ENCODE measurements around the gene CCDC50. TPM values are rescaled to one million over a fixed set of nuclear protein-coding genes. Genes with fewer than 3 reads are reported as not detected.
A peak's percentile ranks its signal among the peaks of the same experiment; 100 is the strongest.

The CCDC50 gene
- polyA plus RNA-seq, 3 donors, result 20.3 to 67.6 (median 46.1) TPM

DNA sequence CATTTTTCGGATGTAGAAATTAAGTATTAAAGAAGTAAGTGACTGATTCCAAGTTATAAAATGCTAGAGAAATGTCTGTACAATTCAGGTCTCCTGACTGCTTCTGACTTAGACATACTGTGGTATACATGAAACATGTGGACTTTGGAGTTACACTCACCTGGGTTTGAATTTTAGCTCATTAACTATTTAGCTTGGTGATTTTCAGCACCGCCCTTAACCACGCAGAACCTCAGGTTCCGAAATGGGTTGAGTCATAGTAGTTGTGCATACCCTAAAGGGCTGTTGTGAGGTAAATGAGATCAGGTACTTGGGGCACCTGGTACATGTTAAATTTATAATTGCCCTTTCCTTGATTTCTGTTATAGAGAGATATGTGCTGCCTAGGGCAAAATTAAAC, 34.0 kb downstream of the CCDC50 start:
- no peak overlapping the region for H3K27ac ChIP-seq (ENCODE audit: low read depth, low read length)
- WGBS, 3 donors, result 80 to 96% (median 95%) methylated on average over 4 of the region's 4 CpGs

DNA sequence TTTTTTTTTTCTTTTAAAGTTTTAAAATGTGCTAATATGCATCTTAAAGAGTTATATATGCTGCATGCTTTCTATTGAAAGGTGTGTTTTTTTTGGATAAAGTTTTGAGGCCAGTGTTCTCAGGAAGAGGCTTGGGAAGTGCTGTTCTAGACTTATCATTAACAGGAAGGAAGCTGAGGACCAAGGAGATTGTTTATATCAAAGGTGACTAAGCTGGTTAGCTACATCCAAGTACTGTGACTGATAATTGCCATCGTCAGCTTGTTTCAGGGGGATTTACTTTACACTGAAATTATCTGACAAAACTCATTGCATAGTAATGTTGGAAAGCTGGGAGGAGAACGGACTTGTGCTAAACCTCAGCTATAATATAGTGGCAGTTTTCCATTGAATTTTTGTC, 37.5 kb downstream of the CCDC50 start:
- 64 to 86% (median 74%) methylated on average over 2 of the region's 2 CpGs for WGBS, 3 donors
- no peak overlapping the region for H3K27ac ChIP-seq (ENCODE audit: low read depth, low read length)

DNA sequence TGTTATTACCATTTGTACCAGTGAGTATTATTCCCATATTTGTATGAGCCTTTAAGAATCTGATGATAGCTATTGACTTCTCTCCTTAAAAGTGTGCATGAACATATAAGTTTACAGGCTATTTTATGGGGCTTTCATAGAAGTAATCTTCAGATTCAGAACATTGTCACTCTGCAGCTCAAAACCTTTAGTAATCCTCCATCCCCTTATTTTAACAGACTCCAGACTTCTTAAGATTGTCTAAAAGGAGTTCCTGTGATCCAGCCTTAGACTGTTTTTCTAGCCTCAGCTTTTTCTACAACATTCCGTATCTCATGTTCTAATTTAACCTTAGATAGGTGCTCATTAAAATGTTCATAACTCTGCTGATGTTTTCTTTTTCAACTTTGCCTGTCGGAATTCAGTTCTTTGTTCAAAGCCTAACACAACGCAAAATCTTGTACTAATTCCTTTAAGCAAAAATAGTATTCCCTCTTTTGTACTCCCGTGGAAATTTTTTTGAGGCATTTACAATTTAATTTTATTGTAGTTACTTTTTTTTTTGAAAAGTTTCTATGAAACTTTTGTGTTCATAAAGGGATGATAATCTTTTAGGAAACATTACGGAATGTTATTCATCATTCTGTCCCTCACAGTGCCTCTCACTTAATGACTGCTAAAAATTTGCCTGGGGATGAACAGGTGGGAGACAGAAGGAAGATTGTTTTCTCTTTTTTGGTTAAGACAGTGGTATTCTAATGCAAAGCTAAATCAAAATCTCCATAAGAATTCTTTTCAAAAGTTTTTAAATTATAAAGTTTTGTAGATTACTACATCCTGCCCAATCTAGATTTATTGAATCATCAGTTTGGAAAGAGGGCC, 39.8 kb downstream of the CCDC50 start:
- H3K27ac ChIP-seq (ENCODE audit: low read depth, low read length), result no peak overlapping the region
- whole genome bisulfite sequencing, 3 donors, result 86 to 95% (median 94%) methylated on average over 5 of the region's 5 CpGs

DNA sequence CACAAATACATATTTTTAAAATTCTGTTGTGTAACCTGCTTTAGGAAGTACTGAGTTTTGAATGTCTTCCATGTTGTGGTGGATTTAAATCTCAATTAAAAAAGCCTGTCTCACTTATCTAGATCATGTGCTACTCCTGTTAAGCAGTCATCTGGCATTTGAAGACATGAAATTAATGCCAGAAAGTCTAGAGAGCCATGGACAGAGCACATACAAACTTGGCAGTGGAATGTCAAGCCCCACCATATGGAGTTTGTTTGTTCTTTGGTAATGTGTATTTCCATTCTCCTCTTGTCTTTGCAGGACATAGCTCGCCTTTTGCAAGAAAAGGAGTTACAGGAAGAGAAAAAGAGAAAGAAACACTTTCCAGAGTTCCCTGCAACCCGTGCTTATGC, 40.4 kb downstream of the CCDC50 start:
- 69 to 82% (median 79%) methylated on average over 2 of the region's 2 CpGs for WGBS, 3 donors
- H3K27ac ChIP-seq (ENCODE audit: low read depth, low read length), result no peak overlapping the region

DNA sequence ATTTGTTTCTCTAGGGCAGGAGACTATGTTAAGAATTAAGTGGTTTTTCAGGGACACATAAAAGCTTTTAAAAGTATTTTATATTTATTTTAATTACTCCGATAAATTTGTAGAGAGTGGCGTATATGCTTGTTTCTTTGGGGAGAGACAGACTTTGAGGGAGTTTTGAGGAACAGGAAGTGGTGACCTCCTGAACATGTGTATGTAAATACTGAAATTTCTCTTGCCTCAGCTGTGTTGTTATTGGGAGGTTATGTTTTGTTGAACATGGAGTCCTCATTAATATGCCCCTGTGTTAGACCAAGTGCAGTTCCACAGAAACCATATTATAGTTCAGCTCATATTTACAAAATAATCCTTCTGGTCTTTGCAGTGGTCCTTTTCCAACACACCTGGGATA, 42.9 kb downstream of the CCDC50 start:
- no peak overlapping the region for H3K27ac ChIP-seq (ENCODE audit: low read depth, low read length)
- WGBS, 3 donors, result 86 to 96% (median 90%) methylated on average over 2 of the region's 2 CpGs

DNA sequence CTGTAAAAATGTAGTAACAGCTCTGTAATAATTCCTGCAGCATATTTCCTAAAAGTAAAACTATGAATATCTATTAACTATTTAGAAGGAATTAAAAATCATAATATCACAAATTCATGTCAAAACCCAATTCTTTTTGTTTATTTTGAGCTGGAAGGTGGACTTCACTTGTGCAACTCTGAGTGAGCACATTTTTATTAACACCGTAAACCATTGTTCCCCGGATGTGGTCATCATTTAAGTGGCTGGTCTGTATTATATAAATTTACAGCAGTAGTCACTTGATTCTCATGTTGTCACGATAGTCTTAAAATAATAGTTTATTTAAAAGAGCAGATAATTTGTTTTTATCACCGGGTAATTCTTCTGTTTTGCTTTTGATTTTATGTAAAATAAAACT, 44.1 kb downstream of the CCDC50 start:
- WGBS, 3 donors, result 76 to 95% (median 90%) methylated on average over 4 of the region's 4 CpGs
- H3K27ac ChIP-seq (ENCODE audit: low read depth, low read length), result no peak overlapping the region

DNA sequence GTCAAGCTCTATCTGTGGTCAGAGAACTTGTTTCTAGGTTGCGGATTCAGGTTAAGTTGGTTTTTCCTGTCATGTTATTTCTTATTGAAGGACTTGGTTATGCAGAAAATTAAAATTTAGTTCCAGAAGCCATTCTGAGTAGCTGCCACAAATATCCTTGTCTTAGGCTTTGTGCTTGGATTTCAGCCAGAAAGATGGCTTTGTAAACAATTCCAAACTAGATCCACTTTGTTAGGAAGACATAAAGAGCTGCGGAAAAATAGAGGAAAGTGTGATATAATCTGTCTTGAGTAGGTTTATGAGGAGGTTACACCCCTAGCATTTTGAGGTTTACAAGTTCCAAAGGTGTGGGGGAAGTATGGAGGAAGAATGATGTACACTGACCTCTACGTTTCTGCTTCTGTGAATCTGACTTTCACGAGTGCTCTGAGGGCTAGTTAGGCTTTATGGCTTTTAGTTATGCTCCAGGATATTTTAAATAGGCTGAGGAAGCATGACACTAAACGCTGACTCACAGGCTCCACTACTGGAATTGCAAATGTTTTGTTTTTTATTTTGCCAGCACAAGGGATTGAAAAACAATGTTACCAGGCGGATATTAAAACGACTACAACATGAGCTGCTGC, 47.4 kb downstream of the CCDC50 start:
- H3K27ac ChIP-seq (ENCODE audit: low read depth, low read length), result peak overlapping the region; percentile 12
- WGBS, 3 donors, result 49 to 75% (median 56%) methylated on average over 7 of the region's 7 CpGs

DNA sequence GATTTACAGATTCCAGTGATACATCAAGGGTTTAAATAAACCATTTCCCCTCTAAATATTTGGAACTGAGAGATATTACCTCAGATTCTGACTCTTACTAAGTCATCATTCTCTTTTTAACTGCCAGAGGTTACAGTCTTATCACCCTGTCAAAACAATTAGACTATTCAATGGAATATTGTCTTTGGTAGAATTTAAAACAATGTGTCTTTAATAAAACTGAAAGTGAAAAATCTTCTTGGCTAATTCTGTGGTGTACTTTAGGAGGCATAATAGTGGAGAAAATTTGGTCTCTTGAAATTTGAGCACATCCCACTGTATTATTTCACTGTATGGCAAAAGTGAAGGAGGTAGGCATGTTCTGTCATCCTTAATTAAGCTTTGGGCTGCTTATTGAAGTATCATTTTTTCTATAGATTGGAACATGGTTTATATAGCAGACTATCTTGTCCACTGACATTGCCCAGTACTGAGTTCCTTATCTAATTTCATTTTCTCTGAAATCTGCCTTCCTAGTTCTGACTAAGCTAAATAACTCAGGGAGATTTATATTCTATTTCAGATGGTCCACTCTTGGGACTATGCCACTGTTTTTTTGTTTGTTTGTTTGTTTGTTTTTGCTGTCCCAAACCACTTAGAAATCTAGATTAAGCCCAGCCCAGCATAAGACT, 49.1 kb downstream of the CCDC50 start:
- no peak overlapping the region for H3K27ac ChIP-seq (ENCODE audit: low read depth, low read length)

DNA sequence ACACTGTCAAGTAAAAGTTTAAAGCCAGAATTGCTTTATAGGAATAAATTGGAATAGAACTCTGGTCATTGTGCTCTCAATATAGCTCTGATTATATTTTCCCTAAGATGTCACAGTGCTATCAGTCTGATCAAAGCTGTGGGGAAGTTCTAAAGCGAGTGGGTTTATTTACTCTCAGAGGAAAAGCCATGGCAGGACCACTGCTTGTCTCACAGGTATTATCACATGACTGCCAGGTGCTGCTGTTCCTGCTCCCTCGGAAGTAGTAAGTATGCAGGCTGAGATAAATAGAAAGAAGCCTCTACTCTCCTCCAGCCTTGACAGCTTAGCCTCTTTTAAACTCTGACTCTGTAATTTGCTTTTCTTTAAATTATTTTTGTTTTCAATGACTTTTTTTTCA, 50.3 kb downstream of the CCDC50 start:
- 35 to 72% (median 47%) methylated on average over 2 of the region's 2 CpGs for WGBS, 3 donors
- H3K27ac ChIP-seq (ENCODE audit: low read depth, low read length), result no peak overlapping the region

DNA sequence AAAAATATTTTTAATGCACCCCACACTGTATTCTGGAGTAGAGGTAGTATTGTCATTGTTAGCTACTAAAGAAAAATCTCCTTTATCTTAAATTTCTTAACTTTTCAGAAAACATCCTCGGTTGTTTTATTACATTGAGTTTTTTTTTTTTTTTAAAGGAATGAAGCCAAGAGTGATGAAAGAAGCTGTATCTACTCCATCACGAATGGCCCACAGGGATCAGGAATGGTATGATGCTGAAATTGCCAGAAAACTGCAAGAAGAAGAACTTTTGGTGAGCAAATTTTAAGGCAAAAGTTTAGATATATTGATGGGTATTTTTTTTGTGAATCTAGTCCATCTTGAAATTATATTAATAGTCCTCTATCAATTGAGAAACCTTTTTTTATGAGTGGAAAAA, 50.8 kb downstream of the CCDC50 start:
- no peak overlapping the region for H3K27ac ChIP-seq (ENCODE audit: low read depth, low read length)
- 37 to 80% (median 64%) methylated on average over 2 of the region's 2 CpGs for WGBS, 3 donors

DNA sequence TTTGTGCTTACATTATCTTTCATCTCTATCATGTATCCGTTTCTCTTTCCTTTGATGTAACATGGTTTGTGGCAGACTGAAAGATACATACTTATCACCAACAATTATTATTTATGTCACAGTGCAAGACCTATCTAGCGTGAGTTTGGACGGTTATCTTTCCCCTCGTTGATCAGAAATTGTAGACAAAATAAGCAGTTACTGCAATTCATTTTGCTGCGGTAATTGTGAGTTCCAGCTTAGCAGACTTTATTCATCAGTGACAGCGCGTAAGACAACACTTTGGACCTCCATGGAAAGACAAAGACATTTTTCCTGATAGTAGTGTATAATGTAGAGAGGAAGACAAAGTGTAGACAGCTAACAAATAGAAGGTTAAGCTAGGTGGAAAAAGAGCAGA, 52.1 kb downstream of the CCDC50 start:
- H3K27ac ChIP-seq (ENCODE audit: low read depth, low read length), result no peak overlapping the region
- WGBS, 3 donors, result 92 to 96% (median 95%) methylated on average over 7 of the region's 7 CpGs

DNA sequence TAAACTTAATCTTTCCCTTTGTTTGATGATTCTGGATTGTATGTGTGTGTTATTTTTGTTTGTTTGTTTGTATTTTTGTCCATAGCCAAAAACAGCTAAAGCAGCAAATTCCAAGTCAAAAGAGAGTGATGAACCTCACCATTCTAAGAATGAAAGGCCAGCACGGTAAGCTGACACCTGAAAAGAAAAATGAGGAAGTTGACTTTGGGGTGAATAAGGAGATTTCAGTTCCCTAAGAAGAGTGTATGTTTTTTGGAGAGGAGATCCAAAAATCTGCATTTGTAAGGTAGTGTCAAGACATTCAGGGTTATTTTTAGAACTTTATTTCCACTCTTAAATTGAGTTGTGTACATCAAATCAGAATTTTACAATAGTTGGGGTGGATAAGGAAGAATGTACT, 53.5 kb downstream of the CCDC50 start:
- WGBS, 3 donors, result 43 to 68% (median 47%) methylated on average over 1 of the region's 1 CpG
- no peak overlapping the region for H3K27ac ChIP-seq (ENCODE audit: low read depth, low read length)

DNA sequence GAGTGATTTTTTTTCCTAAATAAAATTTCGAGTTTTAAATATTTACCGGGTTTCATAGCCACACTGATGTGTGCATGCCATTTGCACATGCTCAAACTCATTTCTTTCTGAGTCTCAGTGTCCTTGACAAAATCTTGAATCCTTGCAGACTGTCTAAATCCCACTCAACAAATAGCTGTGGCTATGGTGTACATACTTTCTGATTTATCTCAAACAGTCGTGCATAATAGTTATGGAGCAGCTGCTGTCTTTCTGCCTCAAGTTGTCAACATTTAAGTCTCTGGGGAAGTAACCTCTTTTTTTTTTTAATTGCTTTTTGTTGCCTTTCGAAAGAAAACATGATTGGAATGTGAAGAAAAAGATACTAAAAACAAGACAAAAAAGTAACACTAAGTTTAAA, 53.9 kb downstream of the CCDC50 start:
- 58 to 63% (median 60%) methylated on average over 4 of the region's 4 CpGs for WGBS, 3 donors
- no peak overlapping the region for H3K27ac ChIP-seq (ENCODE audit: low read depth, low read length)

DNA sequence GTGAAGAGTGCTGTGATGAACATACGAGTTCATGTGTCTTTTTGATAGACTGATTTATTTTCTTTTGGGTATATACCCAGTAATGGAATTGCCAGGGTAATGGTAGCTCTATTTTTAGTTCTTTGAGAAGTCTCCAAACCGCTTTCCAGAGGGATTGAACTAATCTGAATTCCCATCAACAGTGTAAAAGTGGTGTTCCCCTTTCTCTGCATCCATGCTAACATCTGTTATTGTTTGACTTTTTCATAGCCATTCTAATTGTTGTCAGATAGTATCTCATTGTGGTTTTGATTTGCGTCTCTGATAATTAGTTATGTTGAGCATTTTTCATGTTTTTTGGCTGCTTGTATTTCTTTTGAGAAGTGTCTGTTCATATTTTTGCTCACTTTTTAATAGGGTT, 55.9 kb downstream of the CCDC50 start:
- 55 to 68% (median 67%) methylated on average over 3 of the region's 3 CpGs for WGBS, 3 donors
- no peak overlapping the region for H3K27ac ChIP-seq (ENCODE audit: low read depth, low read length)

DNA sequence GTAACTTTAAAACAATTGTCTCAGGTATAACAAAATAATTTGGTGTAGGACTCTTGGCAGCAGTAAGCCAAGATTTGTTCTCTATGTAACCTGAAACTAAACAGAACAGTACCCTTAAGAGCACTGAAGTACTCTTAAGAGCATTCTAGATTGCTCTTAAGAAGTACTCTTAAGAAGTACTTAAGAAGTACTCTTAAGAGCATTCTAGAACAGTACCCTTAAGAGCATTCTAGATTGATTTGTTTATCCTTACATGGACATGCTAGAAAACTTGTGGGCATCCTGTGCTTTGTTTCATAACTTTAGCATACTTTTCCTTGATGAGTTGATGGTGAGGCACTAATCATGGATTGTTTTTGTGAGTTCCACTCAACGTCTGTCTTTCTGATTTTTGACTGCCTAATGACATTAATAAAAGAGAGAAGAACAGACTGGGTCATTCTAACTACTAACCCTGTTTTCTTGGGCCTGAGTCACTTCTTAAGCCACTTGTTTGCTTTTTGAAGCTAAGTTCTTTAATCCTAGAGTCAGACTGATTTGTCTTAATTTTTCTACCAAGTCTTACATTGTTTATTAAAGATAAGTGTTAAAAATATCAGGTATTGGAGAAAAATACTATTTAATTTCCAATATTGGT, 58.4 kb downstream of the CCDC50 start:
- WGBS, 3 donors, result 55 to 67% (median 60%) methylated on average over 1 of the region's 1 CpG
- H3K27ac ChIP-seq (ENCODE audit: low read depth, low read length), result no peak overlapping the region

DNA sequence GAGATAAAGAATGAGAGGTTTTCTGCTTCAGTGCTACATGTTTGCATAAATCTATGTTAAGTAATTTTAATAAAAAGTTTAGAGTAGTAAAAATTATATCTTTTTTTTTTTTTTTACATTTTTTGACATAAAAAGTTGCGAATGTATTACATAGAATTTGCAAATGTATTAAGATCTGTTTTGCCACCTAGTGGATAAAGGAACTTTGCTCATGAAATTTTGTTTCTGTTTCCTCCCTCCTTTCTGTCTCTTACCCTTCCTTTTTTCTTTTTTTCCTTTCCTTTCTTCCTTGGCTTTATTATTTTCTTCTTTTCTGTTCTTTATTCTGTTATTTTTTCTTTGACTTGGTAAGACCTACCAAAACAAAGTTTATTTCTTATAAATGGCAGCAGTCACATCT, 59.6 kb downstream of the CCDC50 start:
- no peak overlapping the region for H3K27ac ChIP-seq (ENCODE audit: low read depth, low read length)
- 59 to 83% (median 64%) methylated on average over 1 of the region's 1 CpG for WGBS, 3 donors

DNA sequence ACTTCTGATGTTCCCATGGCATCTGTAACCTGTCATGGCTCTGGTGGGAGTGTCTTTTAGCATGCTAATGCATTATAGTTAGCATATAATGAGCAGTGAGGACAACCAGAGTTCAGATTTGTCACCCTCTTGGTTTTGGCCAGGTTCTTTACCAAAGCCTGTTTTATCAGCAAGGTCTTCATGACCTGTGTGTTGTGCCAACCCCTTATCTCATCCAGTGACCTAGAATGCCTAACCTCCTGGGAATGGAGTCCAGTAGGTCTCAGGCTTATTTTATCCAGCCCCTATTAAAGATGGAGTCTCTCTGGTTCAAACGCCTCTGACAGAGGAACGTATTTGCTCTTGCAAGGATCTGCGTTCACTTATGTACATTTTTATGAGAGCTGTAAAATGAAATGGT, 61.4 kb downstream of the CCDC50 start:
- WGBS, 3 donors, result 92 to 95% (median 94%) methylated on average over 3 of the region's 3 CpGs
- H3K27ac ChIP-seq (ENCODE audit: low read depth, low read length), result no peak overlapping the region

DNA sequence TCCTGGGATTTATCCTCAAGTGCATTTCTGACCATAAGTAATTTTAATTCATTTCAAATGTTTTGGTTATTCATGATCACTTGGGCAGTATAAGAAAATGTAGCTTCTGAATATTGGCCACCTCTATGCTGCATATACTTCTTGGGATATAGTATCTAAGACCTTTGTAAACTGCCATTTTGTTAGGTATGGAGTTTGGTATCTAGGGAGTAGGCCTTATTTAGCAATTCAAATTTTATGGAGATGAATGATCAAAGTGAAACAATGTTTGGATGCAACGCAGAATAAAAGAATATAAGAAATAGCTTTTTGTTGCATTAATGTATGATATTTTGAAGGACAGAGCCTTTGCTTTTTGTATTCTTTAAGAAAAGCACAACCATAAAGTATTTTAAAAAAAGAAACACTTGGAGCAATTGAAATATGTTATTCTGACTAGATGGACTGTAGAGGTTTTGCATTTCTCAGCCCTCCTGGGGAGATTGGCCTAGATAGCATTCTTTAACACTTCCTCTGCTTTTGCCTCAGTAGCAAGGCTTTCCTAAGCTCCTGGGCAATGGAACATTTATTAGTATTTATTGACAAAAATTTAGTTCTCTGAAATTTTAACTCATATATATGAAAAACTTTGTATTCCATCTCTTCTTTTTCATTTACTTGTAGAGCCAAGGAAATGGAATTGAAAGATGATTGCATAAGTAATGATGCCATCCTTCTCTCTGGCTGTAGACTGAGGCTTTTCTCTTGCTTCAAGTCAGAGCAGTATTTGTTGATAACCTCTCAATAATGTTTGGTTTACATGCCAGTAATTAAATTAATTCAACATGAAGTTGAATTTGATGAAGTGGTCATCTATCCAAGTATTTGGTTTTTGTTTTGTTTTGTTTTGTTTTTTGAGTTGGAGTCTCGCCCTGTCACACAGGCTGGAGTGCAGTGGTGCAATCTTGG, 62.9 kb downstream of the CCDC50 start:
- H3K27ac ChIP-seq (ENCODE audit: low read depth, low read length), result no peak overlapping the region
- WGBS, 3 donors, result 93 to 97% (median 96%) methylated on average over 2 of the region's 2 CpGs

Data from adipose tissue (tissue), 3 donors.